ENCODE results near the gene LRFN4.

LRFN4 gene

DNA sequence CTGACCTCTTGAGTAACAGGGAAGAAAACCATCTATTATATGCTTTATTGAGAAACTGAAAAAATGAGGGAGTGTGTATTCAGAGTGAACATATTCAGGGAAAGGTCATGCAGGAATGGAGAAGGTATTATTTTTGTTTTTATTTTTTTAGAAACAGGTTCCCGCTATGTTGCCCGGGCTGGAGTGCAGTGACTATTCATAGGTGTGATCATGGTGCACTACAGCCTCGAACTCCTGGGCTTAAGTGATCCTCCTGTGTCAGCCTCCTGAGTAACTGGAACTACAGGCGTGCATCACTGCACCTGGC, 22.4 kb upstream of the LRFN4 start:
- TF ChIP-seq, protein P1, sequence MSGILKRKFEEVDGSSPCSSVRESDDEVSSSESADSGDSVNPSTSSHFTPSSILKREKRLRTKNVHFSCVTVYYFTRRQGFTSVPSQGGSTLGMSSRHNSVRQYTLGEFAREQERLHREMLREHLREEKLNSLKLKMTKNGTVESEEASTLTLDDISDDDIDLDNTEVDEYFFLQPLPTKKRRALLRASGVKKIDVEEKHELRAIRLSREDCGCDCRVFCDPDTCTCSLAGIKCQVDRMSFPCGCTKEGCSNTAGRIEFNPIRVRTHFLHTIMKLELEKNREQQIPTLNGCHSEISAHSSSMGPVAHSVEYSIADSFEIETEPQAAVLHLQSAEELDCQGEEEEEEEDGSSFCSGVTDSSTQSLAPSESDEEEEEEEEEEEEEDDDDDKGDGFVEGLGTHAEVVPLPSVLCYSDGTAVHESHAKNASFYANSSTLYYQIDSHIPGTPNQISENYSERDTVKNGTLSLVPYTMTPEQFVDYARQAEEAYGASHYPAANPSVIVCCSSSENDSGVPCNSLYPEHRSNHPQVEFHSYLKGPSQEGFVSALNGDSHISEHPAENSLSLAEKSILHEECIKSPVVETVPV (CRISPR knock-in tag; IDR thresholded peaks at IDR 0.05) = no peak
- TF ChIP-seq TCF4 (CRISPR knock-in tag; IDR thresholded peaks at IDR 0.05; ENCODE audit: borderline replicate concordance) = no peak
- no peak for TF ChIP-seq GLIS3 (CRISPR knock-in tag; IDR thresholded peaks at IDR 0.05)
- no peak for TF ChIP-seq SNAI2 (CRISPR knock-in tag; IDR thresholded peaks at IDR 0.05)
- ATAC-seq = no peak

DNA sequence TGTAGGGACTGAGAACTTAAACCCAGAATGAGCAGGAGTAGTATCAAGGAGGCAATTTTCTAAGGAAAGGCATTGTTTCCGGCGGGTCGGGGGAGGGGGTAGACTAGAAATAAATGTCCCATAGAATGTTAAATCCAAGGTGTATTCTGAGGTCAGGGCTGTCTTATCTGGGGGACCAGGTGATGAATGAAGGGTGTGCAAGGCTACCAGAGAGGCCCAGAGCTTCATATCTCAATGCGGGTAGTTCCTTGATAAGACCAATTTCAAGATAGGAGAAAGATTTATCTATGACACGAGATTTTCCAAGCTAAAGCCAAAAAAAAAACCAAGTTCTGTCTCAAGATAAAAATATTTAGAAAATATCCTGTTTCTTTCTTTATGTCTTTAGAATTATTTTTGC, 21.9 kb upstream of the LRFN4 start:
- TF ChIP-seq ARNTL (CRISPR knock-in tag; IDR thresholded peaks at IDR 0.05; ENCODE audit: borderline replicate concordance, low read depth) (no peak), TOX (CRISPR knock-in tag; IDR thresholded peaks at IDR 0.05; ENCODE audit: borderline replicate concordance) (no peak), ESRRG (CRISPR knock-in tag; IDR thresholded peaks at IDR 0.05) (no peak), ZNF565 (CRISPR knock-in tag; conservative IDR thresholded peaks at IDR 0.05; ENCODE audit: low read depth) (no peak), SNAI2 (CRISPR knock-in tag; IDR thresholded peaks at IDR 0.05) (no peak), PPARA (CRISPR knock-in tag; IDR thresholded peaks at IDR 0.05; ENCODE audit: borderline replicate concordance) (no peak), ISL1 (CRISPR knock-in tag; IDR thresholded peaks at IDR 0.05) (no peak), ZNF70 (CRISPR knock-in tag; IDR thresholded peaks at IDR 0.05) (no peak), ZNF8 (CRISPR knock-in tag; IDR thresholded peaks at IDR 0.05) (no peak), ZC3H10 (CRISPR knock-in tag; IDR thresholded peaks at IDR 0.05) (no peak), RARB (CRISPR knock-in tag; IDR thresholded peaks at IDR 0.05) (no peak), ZFP3 (CRISPR knock-in tag; IDR thresholded peaks at IDR 0.05) (no peak), OSR1 (CRISPR knock-in tag; IDR thresholded peaks at IDR 0.05) (no peak), GLIS3 (CRISPR knock-in tag; IDR thresholded peaks at IDR 0.05) (no peak), TCF4 (CRISPR knock-in tag; IDR thresholded peaks at IDR 0.05; ENCODE audit: borderline replicate concordance) (no peak), ZFP30 (CRISPR knock-in tag; IDR thresholded peaks at IDR 0.05) (no peak)
- TF ChIP-seq, protein P2, sequence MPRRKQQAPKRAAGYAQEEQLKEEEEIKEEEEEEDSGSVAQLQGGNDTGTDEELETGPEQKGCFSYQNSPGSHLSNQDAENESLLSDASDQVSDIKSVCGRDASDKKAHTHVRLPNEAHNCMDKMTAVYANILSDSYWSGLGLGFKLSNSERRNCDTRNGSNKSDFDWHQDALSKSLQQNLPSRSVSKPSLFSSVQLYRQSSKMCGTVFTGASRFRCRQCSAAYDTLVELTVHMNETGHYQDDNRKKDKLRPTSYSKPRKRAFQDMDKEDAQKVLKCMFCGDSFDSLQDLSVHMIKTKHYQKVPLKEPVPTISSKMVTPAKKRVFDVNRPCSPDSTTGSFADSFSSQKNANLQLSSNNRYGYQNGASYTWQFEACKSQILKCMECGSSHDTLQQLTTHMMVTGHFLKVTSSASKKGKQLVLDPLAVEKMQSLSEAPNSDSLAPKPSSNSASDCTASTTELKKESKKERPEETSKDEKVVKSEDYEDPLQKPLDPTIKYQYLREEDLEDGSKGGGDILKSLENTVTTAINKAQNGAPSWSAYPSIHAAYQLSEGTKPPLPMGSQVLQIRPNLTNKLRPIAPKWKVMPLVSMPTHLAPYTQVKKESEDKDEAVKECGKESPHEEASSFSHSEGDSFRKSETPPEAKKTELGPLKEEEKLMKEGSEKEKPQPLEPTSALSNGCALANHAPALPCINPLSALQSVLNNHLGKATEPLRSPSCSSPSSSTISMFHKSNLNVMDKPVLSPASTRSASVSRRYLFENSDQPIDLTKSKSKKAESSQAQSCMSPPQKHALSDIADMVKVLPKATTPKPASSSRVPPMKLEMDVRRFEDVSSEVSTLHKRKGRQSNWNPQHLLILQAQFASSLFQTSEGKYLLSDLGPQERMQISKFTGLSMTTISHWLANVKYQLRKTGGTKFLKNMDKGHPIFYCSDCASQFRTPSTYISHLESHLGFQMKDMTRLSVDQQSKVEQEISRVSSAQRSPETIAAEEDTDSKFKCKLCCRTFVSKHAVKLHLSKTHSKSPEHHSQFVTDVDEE (CRISPR knock-in tag; IDR thresholded peaks at IDR 0.05) = no peak
- TF ChIP-seq, protein P3, sequence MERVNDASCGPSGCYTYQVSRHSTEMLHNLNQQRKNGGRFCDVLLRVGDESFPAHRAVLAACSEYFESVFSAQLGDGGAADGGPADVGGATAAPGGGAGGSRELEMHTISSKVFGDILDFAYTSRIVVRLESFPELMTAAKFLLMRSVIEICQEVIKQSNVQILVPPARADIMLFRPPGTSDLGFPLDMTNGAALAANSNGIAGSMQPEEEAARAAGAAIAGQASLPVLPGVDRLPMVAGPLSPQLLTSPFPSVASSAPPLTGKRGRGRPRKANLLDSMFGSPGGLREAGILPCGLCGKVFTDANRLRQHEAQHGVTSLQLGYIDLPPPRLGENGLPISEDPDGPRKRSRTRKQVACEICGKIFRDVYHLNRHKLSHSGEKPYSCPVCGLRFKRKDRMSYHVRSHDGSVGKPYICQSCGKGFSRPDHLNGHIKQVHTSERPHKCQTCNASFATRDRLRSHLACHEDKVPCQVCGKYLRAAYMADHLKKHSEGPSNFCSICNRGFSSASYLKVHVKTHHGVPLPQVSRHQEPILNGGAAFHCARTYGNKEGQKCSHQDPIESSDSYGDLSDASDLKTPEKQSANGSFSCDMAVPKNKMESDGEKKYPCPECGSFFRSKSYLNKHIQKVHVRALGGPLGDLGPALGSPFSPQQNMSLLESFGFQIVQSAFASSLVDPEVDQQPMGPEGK (CRISPR knock-in tag; IDR thresholded peaks at IDR 0.05; ENCODE audit: borderline replicate concordance) = no peak
- TF ChIP-seq, protein P4, sequence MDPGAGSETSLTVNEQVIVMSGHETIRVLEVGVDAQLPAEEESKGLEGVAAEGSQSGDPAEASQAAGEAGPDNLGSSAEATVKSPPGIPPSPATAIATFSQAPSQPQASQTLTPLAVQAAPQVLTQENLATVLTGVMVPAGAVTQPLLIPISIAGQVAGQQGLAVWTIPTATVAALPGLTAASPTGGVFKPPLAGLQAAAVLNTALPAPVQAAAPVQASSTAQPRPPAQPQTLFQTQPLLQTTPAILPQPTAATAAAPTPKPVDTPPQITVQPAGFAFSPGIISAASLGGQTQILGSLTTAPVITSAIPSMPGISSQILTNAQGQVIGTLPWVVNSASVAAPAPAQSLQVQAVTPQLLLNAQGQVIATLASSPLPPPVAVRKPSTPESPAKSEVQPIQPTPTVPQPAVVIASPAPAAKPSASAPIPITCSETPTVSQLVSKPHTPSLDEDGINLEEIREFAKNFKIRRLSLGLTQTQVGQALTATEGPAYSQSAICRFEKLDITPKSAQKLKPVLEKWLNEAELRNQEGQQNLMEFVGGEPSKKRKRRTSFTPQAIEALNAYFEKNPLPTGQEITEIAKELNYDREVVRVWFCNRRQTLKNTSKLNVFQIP (CRISPR knock-in tag; IDR thresholded peaks at IDR 0.05; ENCODE audit: borderline replicate concordance, low read depth) = no peak
- TF ChIP-seq, protein P5, sequence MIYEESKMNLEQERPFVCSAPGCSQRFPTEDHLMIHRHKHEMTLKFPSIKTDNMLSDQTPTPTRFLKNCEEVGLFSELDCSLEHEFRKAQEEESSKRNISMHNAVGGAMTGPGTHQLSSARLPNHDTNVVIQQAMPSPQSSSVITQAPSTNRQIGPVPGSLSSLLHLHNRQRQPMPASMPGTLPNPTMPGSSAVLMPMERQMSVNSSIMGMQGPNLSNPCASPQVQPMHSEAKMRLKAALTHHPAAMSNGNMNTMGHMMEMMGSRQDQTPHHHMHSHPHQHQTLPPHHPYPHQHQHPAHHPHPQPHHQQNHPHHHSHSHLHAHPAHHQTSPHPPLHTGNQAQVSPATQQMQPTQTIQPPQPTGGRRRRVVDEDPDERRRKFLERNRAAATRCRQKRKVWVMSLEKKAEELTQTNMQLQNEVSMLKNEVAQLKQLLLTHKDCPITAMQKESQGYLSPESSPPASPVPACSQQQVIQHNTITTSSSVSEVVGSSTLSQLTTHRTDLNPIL (CRISPR knock-in tag; IDR thresholded peaks at IDR 0.05; ENCODE audit: low read depth) = no peak
- ATAC-seq = no peak

DNA sequence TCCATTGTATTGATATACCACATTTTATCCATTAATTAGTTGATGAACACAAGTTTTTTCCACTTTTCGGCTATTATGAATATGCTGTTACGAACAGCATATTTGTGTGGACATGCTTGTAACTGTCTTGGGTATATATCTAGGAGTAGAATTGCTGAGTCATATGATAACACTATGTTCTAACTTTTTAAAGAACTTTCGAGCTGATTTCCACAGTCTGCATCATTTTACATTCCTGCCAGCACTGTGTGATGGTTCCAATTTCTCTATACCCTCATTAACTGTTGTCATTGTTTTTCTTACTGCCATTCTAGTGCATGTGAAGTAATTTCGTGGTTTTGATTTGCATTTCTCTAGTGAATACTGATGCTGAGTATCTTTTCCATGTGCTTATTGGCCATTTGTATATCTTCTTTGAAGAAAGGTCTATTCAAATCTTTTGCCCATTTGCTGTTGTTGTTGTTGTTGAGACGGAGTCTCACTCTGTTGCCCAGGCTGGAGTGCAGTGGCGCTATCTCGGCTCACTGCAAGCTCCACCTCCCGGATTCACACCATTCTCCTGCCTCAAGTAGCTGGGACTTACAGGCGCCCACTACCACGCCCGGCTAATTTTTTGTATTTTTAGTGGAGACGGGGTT, 21.0 kb upstream of the LRFN4 start:
- ATAC-seq = no peak
- TF ChIP-seq ISL1 (CRISPR knock-in tag; IDR thresholded peaks at IDR 0.05) (no peak), SNAI2 (CRISPR knock-in tag; IDR thresholded peaks at IDR 0.05) (no peak), ZNF70 (CRISPR knock-in tag; IDR thresholded peaks at IDR 0.05) (no peak), ZFP3 (CRISPR knock-in tag; IDR thresholded peaks at IDR 0.05) (no peak), CSDC2 (CRISPR knock-in tag; IDR thresholded peaks at IDR 0.05) (no peak), OSR1 (CRISPR knock-in tag; IDR thresholded peaks at IDR 0.05) (no peak), ZNF565 (CRISPR knock-in tag; conservative IDR thresholded peaks at IDR 0.05; ENCODE audit: low read depth) (no peak), ZC3H10 (CRISPR knock-in tag; IDR thresholded peaks at IDR 0.05) (no peak), RARB (CRISPR knock-in tag; IDR thresholded peaks at IDR 0.05) (no peak)
- TF ChIP-seq, protein P1 (CRISPR knock-in tag; IDR thresholded peaks at IDR 0.05) = no peak
- TF ChIP-seq, protein P4 (CRISPR knock-in tag; IDR thresholded peaks at IDR 0.05; ENCODE audit: borderline replicate concordance, low read depth) = no peak
- TF ChIP-seq, protein P5 (CRISPR knock-in tag; IDR thresholded peaks at IDR 0.05; ENCODE audit: low read depth) = no peak

Measured in SK-N-SH treated with all-trans-retinoic acid at 6 μM for 48 hours (cell line).